ENCODE results near the gene PFKFB4.

DNA sequence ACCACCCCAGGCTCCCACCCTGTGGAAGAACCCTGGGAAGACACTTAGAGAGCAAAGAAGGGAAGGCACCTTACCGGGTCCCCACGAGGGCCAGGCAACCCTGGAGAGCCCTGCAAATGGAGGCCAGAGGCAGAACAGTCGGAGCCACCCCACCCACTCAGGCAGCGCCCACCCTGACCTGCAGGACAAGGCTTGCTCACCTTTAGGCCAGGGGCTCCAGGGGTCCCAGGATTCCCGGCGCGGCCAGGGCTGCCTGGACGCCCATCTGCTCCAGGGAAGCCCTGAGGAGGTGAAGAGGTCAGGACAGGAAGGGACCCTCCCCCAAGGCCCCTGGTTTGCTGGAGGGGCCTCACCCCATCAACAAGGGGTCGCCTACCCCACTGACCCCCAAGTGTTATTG, 28.2 kb upstream of the PFKFB4 start:
- no peak for TF ChIP-seq SUZ12 (IDR thresholded peaks at IDR 0.05; ENCODE audit: extremely low read depth, insufficient read depth, insufficient read length)
- no peak for TF ChIP-seq YY1 (IDR thresholded peaks at IDR 0.05; ENCODE audit: insufficient read depth, insufficient read length)
- TF ChIP-seq ZNF274 (IDR thresholded peaks at IDR 0.05; ENCODE audit: low read depth, low read length) = no peak

All from NT2/D1 (cell line).